Hematopoietic multipotent progenitor cell treated with erythropoietin and hydrocortisone succinate and interleukin-3 and kit ligand, for 8 days (in vitro differentiated cells): Measurements from ENCODE around the gene ASTN2.

ENCODE experiments used
- DNase-seq: peaks from one replicate; pipeline ENCODE4 v3.0.0-alpha.2; 2015

The ASTN2 gene

GRCh38 chr9:116436121-116436520 lies 978.7 kb downstream of the ASTN2 start:
- no peak for DNase-seq

GRCh38 chr9:116435706-116436105 lies 979.2 kb downstream of the ASTN2 start:
- no peak for DNase-seq

- DNase-seq, result no peak
Measured at GRCh38 chr9:116434314-116434713, 980.5 kb downstream of the ASTN2 start.

DNA sequence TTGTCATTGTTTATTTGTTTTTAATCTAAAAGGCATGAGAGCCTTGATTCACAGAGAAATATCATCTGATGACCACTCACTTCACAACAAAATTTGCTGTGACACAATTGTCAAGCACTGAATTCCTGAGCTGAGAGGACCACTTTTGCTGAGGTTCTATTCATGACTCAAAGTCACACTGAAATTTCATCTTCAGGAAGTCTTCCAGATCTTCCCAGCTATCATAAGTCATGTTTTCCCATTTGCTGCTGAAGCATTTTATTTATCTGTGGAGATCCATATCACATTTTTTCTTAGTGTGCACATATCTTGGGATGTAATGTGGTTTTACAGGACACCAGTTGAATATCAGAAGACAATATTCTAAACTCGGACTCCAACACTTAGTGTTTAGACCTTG lies 982.8 kb downstream of the ASTN2 start:
- no peak for DNase-seq

DNA sequence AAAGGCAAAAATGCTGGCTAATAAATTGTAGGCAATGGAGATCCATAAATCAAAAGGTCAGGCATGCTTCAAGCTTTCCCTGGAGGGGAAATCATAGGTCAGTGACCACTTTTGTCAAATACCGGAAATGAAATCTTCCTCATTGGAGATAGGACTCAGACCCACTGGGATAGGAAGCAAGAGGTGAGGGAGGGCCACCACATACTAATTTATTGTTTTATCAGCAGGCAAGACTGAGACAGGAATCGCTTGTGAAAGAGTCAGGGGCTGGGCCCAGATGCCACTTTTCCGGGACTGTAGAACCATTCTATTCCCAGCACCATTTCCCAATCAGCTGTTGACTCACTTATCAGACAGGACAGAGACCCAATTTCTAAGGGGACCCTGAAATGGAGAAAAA lies 984.0 kb downstream of the ASTN2 start:
- DNase-seq, result no peak

DNA sequence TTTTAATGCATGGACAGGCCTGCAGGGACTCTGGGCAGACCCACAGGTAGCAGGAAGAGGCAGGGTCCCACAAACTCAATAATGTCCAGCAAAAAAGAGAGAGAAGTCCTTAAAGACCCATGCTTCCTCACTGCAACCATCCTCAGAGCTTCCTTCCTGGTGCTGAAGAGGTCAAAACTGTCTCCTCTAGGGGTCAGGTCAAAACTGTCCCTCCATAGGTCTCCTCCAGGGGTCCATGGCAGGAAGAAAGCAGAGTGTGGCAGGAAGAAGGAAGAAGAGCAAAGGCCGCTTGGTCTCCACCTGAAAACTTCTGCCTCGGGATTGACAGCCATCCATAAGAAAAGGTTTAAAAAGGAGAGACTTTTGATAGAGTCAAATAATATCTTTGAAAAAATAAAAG lies 989.6 kb downstream of the ASTN2 start:
- no peak for DNase-seq

- no peak for DNase-seq
Measured at GRCh38 chr9:116423149-116423548, 991.7 kb downstream of the ASTN2 start.

DNA sequence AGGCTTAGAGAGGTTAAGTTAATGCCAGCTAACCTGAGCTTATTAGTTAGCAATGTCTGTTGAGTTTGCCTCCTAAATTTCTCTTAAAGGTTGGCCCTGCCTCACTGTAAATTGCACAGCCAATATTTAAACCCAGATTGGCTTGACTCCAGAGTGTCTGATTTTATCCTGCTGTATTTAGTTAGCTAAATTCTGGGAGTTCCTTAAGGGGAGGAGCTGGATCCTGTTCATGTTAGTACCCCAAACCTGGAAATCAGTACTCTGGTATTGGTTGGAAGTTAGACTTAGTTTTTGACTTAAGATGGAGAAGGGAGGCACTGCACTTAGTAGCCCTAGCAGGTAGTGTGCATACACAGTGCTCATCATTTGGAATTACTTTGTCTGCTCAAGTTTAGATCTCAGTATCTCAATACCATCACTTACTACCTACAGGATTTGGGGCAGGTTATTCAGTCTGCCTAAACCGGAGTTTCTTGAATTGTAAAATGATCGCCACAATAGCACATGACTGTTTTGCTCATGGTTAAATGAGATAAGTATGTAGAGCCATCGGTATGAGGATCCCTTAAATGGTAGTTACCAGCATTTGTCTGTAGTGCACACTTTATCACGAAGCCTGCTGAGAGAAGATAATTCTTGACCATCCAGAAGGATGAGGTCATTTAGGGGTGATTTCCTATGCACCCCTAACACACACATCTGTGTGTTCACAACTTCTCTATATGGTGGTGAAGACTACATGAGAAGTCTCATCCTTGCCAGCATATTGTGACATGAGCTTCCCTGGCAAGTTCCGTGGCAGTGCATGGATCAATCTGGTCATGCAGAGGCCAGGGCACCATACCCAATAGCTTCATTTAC lies 992.5 kb downstream of the ASTN2 start:
- peak; percentile 67 for DNase-seq

DNA sequence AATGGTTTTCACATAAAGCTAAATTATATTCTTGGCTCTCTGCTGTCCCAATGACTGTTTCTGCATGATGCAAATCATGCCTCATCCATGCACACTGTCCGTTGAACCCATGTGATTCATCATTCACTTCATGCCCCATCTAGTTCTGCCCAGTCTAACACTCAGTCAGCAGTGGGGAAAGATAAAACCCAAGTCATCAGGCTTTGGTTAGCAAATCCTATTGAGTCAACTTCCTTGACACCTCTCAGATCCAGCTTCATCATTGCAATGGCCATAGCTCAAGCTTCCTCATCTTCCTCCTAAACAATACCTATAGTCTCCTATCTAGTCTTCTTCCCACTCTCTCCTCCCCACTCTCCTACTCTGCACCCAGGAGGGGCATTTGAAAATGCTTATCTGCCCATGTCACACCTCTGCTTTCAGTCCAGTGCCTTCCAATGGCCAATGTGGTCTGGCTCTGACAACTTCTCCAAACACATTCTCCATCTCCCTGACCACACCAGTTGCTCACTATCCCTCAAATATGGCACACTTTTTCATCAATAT lies 993.8 kb downstream of the ASTN2 start:
- peak; percentile 24 for DNase-seq

- DNase-seq, result no peak
Measured at GRCh38 chr9:116419181-116419580, 995.7 kb downstream of the ASTN2 start.

DNA sequence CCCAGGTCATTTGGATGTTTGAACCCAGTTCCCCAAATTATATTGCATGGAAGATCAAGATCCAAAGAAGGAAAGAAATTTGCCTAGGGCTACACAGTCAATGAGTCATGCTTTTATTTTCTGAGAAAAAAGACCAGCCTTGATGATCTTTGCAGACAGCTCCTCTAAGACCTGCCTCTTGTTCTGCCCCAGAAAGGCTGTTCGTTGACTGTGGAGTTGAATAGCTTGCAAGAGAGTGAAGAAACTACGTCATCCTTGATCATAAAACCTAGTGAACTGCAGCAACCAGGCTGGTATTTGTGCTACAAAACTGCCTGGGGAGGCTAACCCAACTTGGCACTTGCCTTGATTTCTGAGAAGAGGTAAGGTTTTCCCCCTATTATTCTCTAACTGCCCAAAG lies 997.4 kb downstream of the ASTN2 start:
- no peak for DNase-seq

DNA sequence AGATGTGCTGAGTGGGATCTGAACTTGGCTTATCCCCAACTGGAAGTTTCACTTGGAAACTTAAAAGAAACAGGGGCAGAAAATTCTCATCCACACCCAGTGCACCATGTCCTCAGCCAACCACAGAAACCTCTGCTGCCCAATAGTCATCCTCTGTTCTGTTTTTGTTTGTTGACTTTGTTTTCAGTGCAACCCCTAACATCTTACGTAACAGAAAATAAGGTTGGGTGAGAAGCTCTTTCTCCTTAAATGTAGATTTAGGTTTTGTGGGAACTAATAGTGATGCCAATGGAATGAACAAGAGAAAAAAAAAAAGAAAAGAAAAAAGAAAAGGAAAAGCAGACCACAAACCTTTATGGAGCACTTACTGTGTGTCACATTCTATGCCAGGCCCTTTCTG lies 998.4 kb downstream of the ASTN2 start:
- DNase-seq, result no peak

DNA sequence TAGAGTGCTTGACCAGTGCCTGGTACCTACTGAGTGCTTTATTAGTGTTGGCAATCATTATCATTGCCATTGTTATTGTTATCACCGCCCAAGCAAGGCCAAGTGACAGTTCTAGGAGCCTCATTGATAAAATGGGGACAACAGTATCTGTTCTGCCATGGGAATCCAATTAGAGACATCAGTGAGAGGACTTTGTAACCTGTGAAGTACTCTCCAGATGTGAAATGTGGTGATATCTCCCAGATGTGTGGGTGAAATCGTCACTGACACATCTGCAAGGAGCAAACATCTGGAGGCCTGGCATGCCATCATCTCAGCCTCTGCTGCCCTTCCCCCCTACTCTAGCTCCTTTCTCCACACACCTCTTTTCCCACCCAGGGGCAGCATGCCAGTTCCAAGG lies 1000.5 kb downstream of the ASTN2 start:
- peak; percentile 16 for DNase-seq

GRCh38 chr9:116411506-116411905 lies 1003.4 kb downstream of the ASTN2 start:
- no peak for DNase-seq

DNA sequence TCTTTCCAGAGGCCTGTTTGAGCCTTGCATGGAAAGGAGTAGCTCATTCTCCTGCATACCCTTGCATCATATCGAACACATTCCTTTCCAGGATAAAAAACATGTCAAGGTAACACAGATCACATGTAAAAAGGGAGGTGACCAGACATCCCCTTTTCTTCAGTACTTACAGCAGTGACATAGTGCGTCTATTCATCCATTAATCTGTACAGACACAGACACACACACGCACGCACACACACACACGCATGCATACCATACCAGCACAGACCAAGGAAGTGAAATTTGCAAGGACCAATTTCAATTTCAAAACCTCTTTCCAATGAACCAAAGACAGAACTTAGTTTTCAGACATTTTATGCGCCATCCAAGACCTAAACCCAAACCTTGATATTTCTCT lies 1005.2 kb downstream of the ASTN2 start:
- no peak for DNase-seq

GRCh38 chr9:116409129-116409528 lies 1005.7 kb downstream of the ASTN2 start:
- DNase-seq, result no peak

DNA sequence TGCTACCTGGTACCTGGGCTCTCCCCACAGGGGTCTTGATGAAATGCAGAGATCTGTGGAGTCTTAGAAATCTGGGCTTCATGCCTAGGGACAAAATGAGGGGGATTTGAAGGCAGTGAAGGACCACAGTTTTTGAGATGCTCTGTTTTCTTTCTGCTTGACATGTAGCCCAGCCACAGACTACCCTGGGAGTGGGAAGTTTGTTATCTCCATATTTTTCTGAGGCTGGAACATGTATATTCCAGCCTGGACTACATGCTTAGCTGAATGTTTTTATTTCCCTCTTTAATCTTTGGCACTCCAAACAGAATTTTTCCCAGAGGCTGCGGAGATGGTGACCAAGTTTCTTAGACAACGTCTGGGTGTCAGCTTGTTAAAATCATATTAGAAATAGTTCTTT lies 1008.4 kb downstream of the ASTN2 start:
- no peak for DNase-seq

- DNase-seq, result no peak
Measured at GRCh38 chr9:116405321-116405720, 1009.5 kb downstream of the ASTN2 start.

DNA sequence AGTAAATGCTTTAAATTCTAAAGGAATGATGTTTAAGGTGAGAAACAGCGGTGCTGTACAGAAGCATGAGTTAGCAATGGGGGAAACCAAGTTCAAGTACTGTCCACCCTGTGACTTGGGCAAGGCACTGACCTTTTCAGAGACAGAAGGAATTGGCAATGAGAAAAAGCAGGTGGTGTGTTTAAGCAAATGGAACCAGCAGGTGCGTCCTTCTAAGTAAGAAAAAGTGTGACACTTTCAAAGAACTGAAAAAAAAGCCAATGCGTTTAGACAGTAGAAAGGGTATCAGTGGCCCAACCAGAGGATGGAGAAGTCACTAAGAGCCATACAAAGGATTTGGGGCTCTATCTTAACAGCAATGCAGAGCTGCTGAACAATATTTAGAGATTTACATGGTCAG lies 1010.6 kb downstream of the ASTN2 start:
- no peak for DNase-seq

DNA sequence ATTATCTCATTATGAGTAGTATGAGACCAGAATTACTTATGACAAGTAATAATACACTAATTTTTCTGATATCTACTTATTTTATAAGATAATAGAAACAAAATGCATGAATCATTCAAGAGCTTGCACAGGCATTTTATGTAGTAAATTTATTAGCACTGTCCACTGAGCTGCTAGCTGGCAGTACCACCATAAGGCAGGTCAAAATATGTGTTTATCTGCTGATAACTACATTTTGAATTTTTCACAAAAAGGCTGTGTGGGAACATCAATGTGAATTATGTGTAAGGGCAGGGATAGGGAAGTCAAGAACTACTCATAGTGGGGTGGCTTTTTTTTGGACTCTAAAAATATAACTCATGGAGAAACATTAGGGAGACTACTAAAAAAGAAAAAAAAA lies 1011.7 kb downstream of the ASTN2 start:
- DNase-seq, result no peak

DNA sequence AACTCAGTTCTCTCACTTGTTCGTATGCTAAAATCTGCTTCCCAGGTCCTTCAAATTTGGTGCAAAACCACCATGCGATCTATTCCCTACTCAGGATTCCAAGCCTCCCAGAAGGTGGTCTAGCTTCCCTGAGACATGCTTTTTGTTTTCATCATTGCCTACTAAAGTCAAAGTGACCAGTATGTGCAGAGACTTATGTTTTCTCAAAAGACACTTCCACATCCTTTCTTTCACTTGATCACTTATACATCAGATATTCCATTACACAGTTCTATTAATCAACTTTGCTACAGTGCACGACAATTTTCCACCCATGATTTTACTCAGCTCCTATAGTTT lies 1019.2 kb downstream of the ASTN2 start:
- no peak for DNase-seq

DNA sequence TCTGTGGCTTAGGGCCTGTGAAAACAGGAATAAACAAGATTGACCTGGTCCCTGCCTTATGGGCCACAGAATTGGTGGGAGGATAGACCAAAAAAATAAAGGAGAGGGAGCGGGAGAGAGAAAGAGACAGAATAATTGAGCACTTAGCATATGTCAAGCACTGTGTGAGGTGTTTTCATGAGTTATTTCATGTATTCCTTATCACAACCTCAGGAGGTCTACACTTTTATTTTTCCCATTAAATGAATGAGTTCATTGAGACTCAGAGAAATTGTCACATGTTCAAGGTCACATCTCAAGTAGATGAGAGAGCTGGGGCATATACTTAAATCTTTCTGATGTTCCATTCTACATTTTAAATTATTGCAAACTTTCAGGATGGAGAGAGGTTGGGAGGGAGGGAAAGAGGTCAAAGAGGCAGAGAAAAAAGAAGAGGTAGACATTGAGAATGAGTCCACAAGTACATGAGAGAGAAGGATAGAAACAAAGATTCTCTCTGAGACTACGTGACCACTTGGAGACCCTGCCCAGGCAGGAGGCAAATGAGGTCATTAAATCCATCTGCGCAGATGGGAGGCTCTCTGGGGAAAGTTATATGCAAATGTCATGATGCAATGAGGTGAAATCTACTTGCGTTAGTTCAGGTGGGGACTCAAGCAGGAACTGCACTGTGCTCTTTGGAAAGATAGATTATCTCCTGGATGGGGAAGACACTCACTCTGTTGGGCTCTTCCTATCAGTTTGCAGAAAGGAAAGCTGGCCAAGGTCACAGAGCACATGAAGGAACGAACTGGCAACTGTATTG lies 1019.8 kb downstream of the ASTN2 start:
- DNase-seq, result no peak

DNA sequence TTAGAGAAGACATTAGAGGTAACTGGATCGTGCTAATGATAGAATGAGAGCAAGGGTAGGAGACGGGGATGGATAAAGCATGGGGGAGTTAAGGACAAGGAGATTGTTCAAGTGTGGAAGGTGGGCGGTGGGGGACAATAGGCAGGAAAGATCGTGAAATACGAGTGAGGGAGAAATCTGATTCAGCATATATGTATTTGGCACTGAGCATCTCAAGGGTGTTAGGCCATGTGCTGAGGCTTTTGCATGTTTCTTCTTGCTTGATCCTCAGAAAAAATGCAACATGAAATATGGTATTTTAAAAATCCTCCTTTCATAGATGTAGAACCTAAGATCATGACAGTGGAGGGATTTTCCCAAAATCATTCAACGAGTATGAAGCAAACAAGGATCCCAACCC lies 1020.8 kb downstream of the ASTN2 start:
- DNase-seq, result no peak

GRCh38 chr9:116393198-116393597 lies 1021.7 kb downstream of the ASTN2 start:
- no peak for DNase-seq
